Cardiac muscle cell (in vitro differentiated cells and primary cell): ENCODE results near the gene GAST. TPM values are rescaled to one million over a fixed set of nuclear protein-coding genes. Genes with fewer than 3 reads are reported as not detected.

Experiments used
- DNase-seq, 2 donors: peaks; one replicate each; pipeline versions ENCODE4 v3.0.0 to v3.0.0-alpha.2; 2010 to 2017; ENCODE audit warnings: low read depth in 1 of 2, low spot score in 1 of 2
- H3K27ac ChIP-seq: fragments of 200-600 bp; sonication (generic); 2 replicates; pipeline ENCODE4 v1.5.1; 2016
- H3K27me3 ChIP-seq: fragments of 200-600 bp; sonication (generic); 2 replicates; pipeline ENCODE4 v1.6.0; 2016; ENCODE audit warnings: control low read depth
- H3K36me3 ChIP-seq: fragments of 200-600 bp; sonication (generic); 2 replicates; pipeline ENCODE4 v1.5.1; 2016; ENCODE audit warnings: control low read depth
- H3K4me1 ChIP-seq: fragments of 200-600 bp; sonication (generic); 2 replicates; pipeline ENCODE4 v1.8.1; 2017; ENCODE audit warnings: low read depth, mild to moderate bottlenecking, mixed run types
- H3K4me3 ChIP-seq: fragments of 200-600 bp; sonication (generic); 2 replicates; pipeline ENCODE4 v1.5.1; 2016; ENCODE audit warnings: mild to moderate bottlenecking
- H3K9me3 ChIP-seq: fragments of 200-600 bp; sonication (generic); 2 replicates; pipeline ENCODE4 v1.5.1; 2017; ENCODE audit warnings: low read depth, mild to moderate bottlenecking, control low read depth
- CTCF ChIP-seq: IDR thresholded peaks from 2 replicates; pipeline ENCODE4 v1.5.1; 2012; ENCODE audit warnings: low read depth, mild to moderate bottlenecking, low read length
- polyA plus RNA-seq: library from polyadenylated mRNA; unstranded; fragments of >200 nt; fragmentation: Nextera tagmentation; extraction: Ambion mirVana; gene quantifications from 2 replicates; pipeline ENCODE4 v1.2.1, GENCODE V29; 2016
- total RNA-seq: library from RNA; depleted of rRNA; stranded (reverse); fragments of >200 nt; gene quantifications from 2 replicates; pipeline ENCODE4 v1.2.3, GENCODE V29; 2016

GAST gene
- total and polyA plus RNA-seq, 2 experiments from 2014 or later = not detected

- Histone ChIP-seq H3K4me1 (peaks cover 6% of the 10 kb centered on the region), H3K9me3 (no peaks in the 10 kb centered on the region), H3K36me3 (no peaks in the 10 kb centered on the region), H3K4me3 (peak overlapping the region; percentile 40), H3K27ac (no peak overlapping the region), H3K27me3 (peaks cover 70% of the 10 kb centered on the region)
- no peak for TF ChIP-seq CTCF
- peak in 1 of 2 donors; percentile 51 for DNase-seq
Measured at GRCh38 chr17:41734949-41735313, 22.8 kb downstream of the GAST start.

GRCh38 chr17:41735744-41736143, 23.6 kb downstream of the GAST start:
- H3K4me3 ChIP-seq = no peak overlapping the region
- no peak for DNase-seq
- no peak overlapping the region for H3K27ac ChIP-seq
- TF ChIP-seq CTCF = no peak
- no peaks in the 10 kb centered on the region for H3K36me3 ChIP-seq
- H3K4me1 ChIP-seq = peaks cover 6% of the 10 kb centered on the region
- no peaks in the 10 kb centered on the region for H3K9me3 ChIP-seq
- H3K27me3 ChIP-seq = peaks cover 70% of the 10 kb centered on the region

GRCh38 chr17:41736983-41737679, 25.0 kb downstream of the GAST start:
- peaks cover 6% of the 10 kb centered on the region for H3K4me1 ChIP-seq
- peaks cover 57% of the 10 kb centered on the region for H3K27me3 ChIP-seq
- H3K36me3 ChIP-seq = no peaks in the 10 kb centered on the region
- no peaks in the 10 kb centered on the region for H3K9me3 ChIP-seq
- DNase-seq = no peak
- no peak overlapping the region for H3K27ac ChIP-seq
- no peak overlapping the region for H3K4me3 ChIP-seq
- no peak for TF ChIP-seq CTCF

GRCh38 chr17:41737680-41738023, 25.5 kb downstream of the GAST start:
- Histone ChIP-seq H3K27me3 (peaks cover 52% of the 10 kb centered on the region), H3K9me3 (no peaks in the 10 kb centered on the region)
- no peak for DNase-seq

GRCh38 chr17:41738077-41738800, 26.1 kb downstream of the GAST start:
- no peak overlapping the region for H3K4me3 ChIP-seq
- peak; percentile 83 to 86 for DNase-seq
- peak; percentile 95 for TF ChIP-seq CTCF

More at GRCh38 chr17:41737680-41738023, 25.5 kb downstream of the GAST start:
- peaks cover 6% of the 10 kb centered on the region for H3K4me1 ChIP-seq
- H3K27ac ChIP-seq = no peak overlapping the region
- H3K36me3 ChIP-seq = no peaks in the 10 kb centered on the region
- no peak overlapping the region for H3K4me3 ChIP-seq
- TF ChIP-seq CTCF = no peak

More at GRCh38 chr17:41738077-41738800, 26.1 kb downstream of the GAST start:
- Histone ChIP-seq H3K27me3 (peaks cover 46% of the 10 kb centered on the region), H3K4me1 (peaks cover 6% of the 10 kb centered on the region), H3K27ac (no peak overlapping the region), H3K9me3 (no peaks in the 10 kb centered on the region), H3K36me3 (no peaks in the 10 kb centered on the region)
